ENCODE data around the gene IZUMO4.

GRCh38 chr19:2060884-2061494 is 35.7 kb upstream of the IZUMO4 start:
- TF ChIP-seq CTCF (optimal IDR thresholded peaks at IDR 0.05 in 1 of 3, IDR thresholded peaks at IDR 0.05 in 1 of 3, conservative IDR thresholded peaks at IDR 0.05 in 1 of 3; ENCODE audit: extremely low read depth in 1 of 3, insufficient read depth in 2 of 3, low read length in 3 of 3) (no peak), EZH2 (IDR thresholded peaks at IDR 0.05; ENCODE audit: low read length) (no peak)

Measured in keratinocyte (primary cell).